ENCODE measurements around the gene FEZF2. TPM values are rescaled to one million over a fixed set of nuclear protein-coding genes. Genes with fewer than 3 reads are reported as not detected.

The FEZF2 gene
- total RNA-seq, 1 experiment from 2014 or later: not detected

DNA sequence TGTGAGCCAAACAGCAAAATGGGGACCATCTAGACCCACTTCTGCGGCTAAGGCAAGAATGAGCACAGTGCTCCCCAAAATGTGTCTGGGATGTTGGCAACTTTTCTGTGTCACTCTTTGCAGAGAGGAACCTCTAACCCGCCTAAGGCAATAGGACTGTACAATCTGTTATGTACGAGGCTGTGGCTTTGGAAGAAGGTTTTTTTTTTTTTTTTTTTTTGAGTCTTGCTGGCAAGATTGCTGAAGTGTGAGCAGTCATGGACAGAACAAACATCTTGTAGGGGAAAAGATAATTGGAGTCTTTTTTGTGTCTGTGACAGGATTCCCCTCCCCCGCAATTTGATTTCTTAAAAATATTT lies 7.2 kb downstream of the FEZF2 start:
- no peaks in the 10 kb centered on the region for H3K9me2 ChIP-seq (replicated peaks; ENCODE audit: low read length)
- H3K4me2 ChIP-seq (ENCODE audit: low read length): no peak overlapping the region
- no peak for ATAC-seq
- ChIA-PET POLR2A (ENCODE audit: unreplicated experiment) (no interaction called here), CTCF (no interaction called here)
- no peaks in the 10 kb centered on the region for H4K20me1 ChIP-seq (ENCODE audit: low read length)
- H3F3A ChIP-seq (ENCODE audit: low read length, unreplicated experiment): no peaks in the 10 kb centered on the region
- H3K9ac ChIP-seq (ENCODE audit: low read length): no peak overlapping the region
- H3K4me1 ChIP-seq (ENCODE audit: insufficient read depth, low read length): no peaks in the 10 kb centered on the region
- H3K4me3 ChIP-seq (ENCODE audit: low read length): no peak overlapping the region
- no peaks in the 10 kb centered on the region for H3K9me3 ChIP-seq (ENCODE audit: low read length)
- no peaks in the 10 kb centered on the region for H3K36me3 ChIP-seq (ENCODE audit: low read depth, low read length)
- no peaks in the 10 kb centered on the region for H3K79me2 ChIP-seq (ENCODE audit: low read length)
- no peak overlapping the region for H3K27ac ChIP-seq (ENCODE audit: low read length)
- no peaks in the 10 kb centered on the region; the same call in 1 of the 2 replicates for H3K27me3 ChIP-seq (ENCODE audit: low read length)
- no peak for DNase-seq
- intact Hi-C loops (cut with micrococcal nuclease): no loop called here
- no peak for TF ChIP-seq EZH2phosphoT487 (IDR thresholded peaks at IDR 0.05; ENCODE audit: borderline replicate concordance, low read length)
- no peak for TF ChIP-seq EZH2 (IDR thresholded peaks at IDR 0.05; ENCODE audit: low read length, unreplicated experiment)
- TF ChIP-seq, protein P1, sequence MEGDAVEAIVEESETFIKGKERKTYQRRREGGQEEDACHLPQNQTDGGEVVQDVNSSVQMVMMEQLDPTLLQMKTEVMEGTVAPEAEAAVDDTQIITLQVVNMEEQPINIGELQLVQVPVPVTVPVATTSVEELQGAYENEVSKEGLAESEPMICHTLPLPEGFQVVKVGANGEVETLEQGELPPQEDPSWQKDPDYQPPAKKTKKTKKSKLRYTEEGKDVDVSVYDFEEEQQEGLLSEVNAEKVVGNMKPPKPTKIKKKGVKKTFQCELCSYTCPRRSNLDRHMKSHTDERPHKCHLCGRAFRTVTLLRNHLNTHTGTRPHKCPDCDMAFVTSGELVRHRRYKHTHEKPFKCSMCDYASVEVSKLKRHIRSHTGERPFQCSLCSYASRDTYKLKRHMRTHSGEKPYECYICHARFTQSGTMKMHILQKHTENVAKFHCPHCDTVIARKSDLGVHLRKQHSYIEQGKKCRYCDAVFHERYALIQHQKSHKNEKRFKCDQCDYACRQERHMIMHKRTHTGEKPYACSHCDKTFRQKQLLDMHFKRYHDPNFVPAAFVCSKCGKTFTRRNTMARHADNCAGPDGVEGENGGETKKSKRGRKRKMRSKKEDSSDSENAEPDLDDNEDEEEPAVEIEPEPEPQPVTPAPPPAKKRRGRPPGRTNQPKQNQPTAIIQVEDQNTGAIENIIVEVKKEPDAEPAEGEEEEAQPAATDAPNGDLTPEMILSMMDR (conservative IDR thresholded peaks at IDR 0.05; ENCODE audit: low read depth, low read length): no peak
- no peak overlapping the region for H2AFZ ChIP-seq (ENCODE audit: low read length)
- BruUV-seq (replicated peaks): no TSS peak

DNA sequence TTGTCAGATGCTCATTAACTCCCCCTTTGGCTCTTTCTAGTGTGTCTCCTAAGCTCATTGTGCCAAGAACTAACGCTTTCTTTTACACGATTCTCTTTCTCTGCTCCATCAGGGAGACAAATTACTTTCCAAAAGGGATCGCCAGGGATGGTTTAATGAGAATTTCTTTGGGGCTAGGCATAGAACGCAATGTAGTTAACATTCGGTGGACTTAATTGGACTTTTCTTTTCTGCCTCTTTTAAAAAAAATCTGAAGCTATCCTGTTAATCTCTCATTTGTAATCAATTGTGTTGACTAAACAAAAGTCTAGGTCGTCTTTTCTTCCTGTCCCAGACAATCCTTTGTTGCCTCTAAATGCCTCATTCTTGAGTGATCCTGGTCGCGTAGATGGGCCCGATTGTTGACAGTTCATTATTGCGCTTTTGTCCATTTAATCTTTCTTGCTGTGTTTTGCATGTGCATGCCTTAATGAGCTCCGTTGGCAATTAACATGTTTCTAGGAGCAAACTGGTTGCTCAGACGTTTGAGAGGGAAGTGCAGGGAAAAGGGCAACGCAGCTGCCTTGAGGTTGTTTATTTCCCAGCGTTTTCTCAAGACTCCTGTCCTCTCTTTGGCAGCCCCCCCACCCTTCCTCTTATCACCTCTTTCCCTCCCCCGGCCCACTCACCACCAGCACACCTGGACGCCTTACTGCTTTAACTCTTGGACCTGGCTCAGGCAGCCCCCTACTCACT lies 7.8 kb downstream of the FEZF2 start:
- DNase-seq: no peak
- Histone ChIP-seq H3F3A (ENCODE audit: low read length, unreplicated experiment) (no peaks in the 10 kb centered on the region), H4K20me1 (ENCODE audit: low read length) (no peaks in the 10 kb centered on the region), H3K4me1 (ENCODE audit: insufficient read depth, low read length) (no peaks in the 10 kb centered on the region), H3K27me3 (ENCODE audit: low read length) (no peaks in the 10 kb centered on the region; the same call in 1 of the 2 replicates), H3K4me3 (ENCODE audit: low read length) (no peak overlapping the region), H3K27ac (ENCODE audit: low read length) (no peak overlapping the region), H2AFZ (ENCODE audit: low read length) (no peak overlapping the region), H3K9me2 (replicated peaks; ENCODE audit: low read length) (no peaks in the 10 kb centered on the region), H3K9me3 (ENCODE audit: low read length) (no peaks in the 10 kb centered on the region), H3K36me3 (ENCODE audit: low read depth, low read length) (no peaks in the 10 kb centered on the region), H3K4me2 (ENCODE audit: low read length) (no peak overlapping the region), H3K9ac (ENCODE audit: low read length) (no peak overlapping the region), H3K79me2 (ENCODE audit: low read length) (no peaks in the 10 kb centered on the region)
- TF ChIP-seq, protein P1 (conservative IDR thresholded peaks at IDR 0.05; ENCODE audit: low read depth, low read length): no peak
- TF ChIP-seq EZH2 (IDR thresholded peaks at IDR 0.05; ENCODE audit: low read length, unreplicated experiment): no peak
- ChIA-PET POLR2A (ENCODE audit: unreplicated experiment) (no interaction called here), CTCF (no interaction called here)
- no peak for ATAC-seq
- BruUV-seq (replicated peaks): no TSS peak
- intact Hi-C loops (cut with micrococcal nuclease): no loop called here

DNA sequence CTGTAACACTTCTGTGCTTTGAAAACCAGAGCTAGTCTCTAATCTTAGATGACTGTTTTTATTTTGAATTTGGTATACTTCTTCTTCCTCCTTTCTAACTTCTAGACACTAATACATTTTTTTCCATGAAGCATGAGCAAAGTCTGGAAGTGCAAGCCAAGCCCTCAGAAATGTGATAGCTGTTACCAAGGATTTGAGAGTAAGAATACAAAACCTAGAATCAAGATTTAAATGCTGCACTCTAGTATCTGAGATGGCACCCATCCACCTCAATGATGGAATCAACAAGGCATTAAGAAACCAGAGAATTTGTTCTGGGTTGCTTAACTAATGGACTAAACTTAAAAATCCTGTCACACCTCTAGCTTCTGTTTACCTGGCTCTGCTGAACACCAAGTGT lies 9.2 kb downstream of the FEZF2 start:
- Histone ChIP-seq H3K27ac (ENCODE audit: low read length) (no peak overlapping the region), H3K9ac (ENCODE audit: low read length) (no peak overlapping the region), H3K9me3 (ENCODE audit: low read length) (no peaks in the 10 kb centered on the region), H3K79me2 (ENCODE audit: low read length) (no peaks in the 10 kb centered on the region), H3K36me3 (ENCODE audit: low read depth, low read length) (no peaks in the 10 kb centered on the region), H2AFZ (ENCODE audit: low read length) (no peak overlapping the region), H3K27me3 (ENCODE audit: low read length) (no peaks in the 10 kb centered on the region; the same call in 1 of the 2 replicates), H3K4me2 (ENCODE audit: low read length) (no peak overlapping the region), H3K9me2 (replicated peaks; ENCODE audit: low read length) (no peaks in the 10 kb centered on the region), H3F3A (ENCODE audit: low read length, unreplicated experiment) (no peaks in the 10 kb centered on the region), H4K20me1 (ENCODE audit: low read length) (no peaks in the 10 kb centered on the region), H3K4me1 (ENCODE audit: insufficient read depth, low read length) (no peaks in the 10 kb centered on the region), H3K4me3 (ENCODE audit: low read length) (no peak overlapping the region)
- DNase-seq: no peak
- intact Hi-C loops (cut with micrococcal nuclease): no loop called here
- ChIA-PET POLR2A (ENCODE audit: unreplicated experiment) (no interaction called here), CTCF (no interaction called here)
- no TSS peak for BruUV-seq (replicated peaks)
- ATAC-seq: no peak
- TF ChIP-seq EZH2phosphoT487 (IDR thresholded peaks at IDR 0.05; ENCODE audit: borderline replicate concordance, low read length) (no peak), EZH2 (IDR thresholded peaks at IDR 0.05; ENCODE audit: low read length, unreplicated experiment) (no peak)
- TF ChIP-seq, protein P1 (conservative IDR thresholded peaks at IDR 0.05; ENCODE audit: low read depth, low read length): no peak
